NAMALWA (cell line): ENCODE data around the gene TMEM217.

Source experiments
- DNase-seq: peaks from one replicate; pipeline ENCODE4 v3.0.0-alpha.2; 2015; ENCODE audit warnings: low spot score

The TMEM217 gene

DNA sequence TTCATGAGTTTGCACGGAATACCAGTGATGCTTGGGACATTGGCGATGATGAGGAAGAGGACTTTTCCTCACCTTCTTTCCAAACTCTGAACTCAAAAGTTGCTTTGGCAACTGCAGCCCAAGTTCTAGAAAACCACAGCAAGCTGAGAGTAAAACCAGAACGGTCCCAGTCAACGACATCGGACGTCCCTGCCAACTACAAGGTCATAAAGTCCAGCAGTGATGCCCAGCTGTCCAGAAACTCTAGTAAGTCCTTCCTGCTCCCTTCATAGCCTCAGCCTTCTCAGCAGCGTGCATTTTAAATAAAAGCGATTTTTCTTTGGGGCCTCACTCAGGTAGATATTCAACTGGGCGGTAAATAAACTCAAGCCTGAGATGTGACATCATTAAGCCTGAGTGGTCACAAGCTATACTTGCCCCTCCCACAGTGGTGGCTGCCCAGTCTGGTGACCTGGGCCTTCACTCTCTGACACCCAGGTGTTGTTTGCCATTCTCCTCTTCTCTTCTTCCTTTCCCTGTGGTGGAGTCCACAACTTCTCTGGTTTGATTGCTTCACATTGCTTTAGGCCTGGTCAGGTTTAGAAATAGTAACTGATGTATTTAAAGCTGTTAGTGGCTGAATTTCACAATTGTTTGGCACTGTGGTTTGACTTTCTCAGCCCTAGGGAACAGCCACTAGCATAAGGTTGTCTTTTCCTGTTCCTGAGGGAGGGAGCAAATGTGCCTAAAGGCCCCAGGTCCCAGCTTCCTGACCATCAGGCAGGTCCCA, 21.6 kb upstream of the TMEM217 start:
- no peak for DNase-seq

- DNase-seq: peak; percentile 48
Measured at GRCh38 chr6:37277001-37277409, 19.1 kb upstream of the TMEM217 start.

- no peak for DNase-seq
Measured at GRCh38 chr6:37275350-37275749, 17.4 kb upstream of the TMEM217 start.

- DNase-seq: no peak
Measured at GRCh38 chr6:37273690-37274089, 15.7 kb upstream of the TMEM217 start.

DNA sequence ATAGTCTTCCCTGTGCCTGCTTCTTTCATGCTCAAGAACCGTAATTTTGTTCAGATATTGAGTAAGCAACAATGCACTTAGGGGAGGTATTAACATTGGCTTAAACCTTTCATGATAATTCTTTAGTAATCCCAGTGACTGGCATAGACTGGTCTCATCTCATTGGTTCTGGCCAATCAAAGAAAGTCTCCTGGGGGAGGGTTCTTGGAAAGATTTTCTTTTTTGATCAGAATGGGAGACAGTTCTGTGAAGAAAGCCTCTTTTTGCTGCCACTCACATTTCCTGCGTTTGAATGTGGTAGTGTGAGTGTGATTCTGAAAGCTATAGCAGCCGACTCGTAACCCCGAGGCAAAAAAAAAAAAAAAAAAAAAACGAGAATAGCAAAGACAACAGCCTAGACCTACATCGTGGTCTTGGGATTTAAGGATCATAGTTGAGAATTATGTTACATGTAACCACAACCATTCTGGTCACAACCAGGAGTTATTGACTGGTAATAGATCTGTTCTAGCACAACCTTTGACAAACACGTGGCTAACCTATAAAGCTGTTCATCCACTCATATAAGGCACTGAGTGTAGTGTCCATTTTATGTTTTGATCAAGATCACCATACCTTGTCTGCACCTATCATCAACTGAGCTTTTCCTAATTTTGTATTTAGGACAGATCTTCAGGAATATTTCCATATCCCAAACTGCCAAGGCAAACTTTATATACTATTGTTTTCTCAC, 15.1 kb upstream of the TMEM217 start:
- DNase-seq: no peak

GRCh38 chr6:37269105-37269504, 11.2 kb upstream of the TMEM217 start:
- no peak for DNase-seq

DNA sequence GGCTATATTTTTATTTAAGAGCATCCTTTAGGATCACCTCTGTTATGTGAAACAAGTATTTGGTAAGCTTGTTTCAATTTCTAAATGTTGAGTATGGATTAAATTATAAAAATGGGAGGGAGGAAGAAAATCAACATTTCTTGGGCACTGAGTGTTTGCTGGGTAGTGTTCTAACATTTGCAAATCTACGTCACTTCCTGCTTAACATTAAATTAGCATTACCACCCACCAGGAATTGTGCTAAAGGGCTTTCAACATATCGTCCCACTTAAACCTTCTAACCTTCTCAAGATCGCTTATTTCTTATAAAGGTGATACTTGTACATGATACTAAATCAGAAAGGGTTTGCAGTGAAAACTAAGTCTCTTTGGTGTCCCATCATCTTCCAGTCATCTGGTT, 7.9 kb upstream of the TMEM217 start:
- no peak for DNase-seq

- no peak for DNase-seq
Measured at GRCh38 chr6:37265001-37265400, 7.1 kb upstream of the TMEM217 start.

DNA sequence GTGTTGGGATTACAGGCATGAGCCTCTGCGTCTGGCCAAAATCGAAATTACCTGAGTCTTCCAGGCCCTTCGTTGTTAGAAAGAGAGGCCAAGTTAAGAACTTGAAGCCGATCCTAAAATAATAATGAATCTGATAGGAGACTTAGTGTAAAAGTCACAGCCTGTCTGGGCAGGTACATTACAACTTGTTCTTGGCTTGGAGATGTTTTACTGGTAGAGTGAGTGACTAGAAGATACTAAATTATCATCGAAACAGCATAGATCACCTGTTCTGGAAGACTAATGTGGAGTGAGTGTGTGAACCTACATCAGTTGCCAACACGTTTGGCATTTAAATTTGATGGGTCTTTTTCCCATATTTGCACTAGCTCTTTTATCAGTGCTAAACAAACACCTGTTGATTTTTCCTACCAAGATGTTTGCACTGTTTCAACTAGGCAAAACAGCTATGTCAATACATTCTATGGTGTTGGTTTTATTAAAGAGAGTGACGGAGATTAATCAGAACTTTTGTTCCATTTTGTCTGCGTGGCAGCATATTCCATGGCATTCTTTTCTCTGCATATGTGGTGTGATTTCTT, 4.6 kb upstream of the TMEM217 start:
- DNase-seq: no peak

GRCh38 chr6:37261198-37261597, 3.3 kb upstream of the TMEM217 start:
- no peak for DNase-seq

DNA sequence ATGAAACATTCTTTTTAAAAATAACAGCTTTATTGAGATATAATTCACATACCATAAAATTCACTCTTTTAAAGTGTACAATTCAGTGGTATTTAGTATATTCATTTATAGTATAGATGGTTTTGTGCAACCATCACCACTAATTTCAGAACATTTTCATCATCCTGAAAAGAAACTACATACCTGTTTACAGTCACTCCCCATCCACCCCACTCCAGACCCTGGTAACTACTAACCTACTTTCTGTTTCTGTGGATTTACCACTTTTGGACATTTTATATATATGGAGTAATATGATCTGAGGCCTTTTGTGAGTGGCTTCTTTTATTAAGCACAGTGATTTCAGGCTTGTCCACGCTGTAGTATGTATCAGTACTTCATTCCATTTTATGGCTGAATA, 2.5 kb upstream of the TMEM217 start:
- no peak for DNase-seq

GRCh38 chr6:37260040-37260439, 2.1 kb upstream of the TMEM217 start:
- peak; percentile 9 for DNase-seq

GRCh38 chr6:37259191-37259590, 1.2 kb upstream of the TMEM217 start:
- peak; percentile 29 for DNase-seq

- peak; percentile 21 for DNase-seq
Measured at GRCh38 chr6:37258405-37259105, 611 bp upstream of the TMEM217 start.

DNA sequence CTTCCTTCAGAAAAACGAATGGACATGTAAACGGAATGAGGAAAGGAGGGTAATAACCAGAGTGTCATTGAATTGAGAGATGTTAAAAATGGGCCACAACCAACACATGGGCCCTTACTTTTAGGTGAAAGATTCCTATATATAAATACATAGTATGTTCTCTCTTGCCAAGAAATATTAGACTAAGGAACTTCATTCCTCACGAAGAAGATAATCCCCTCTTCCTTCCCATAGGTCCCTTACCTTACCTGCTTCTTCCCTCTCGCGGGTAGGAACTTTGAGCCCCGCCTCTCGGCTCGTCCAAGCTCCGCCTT, 667 bp downstream of the TMEM217 start:
- no peak for DNase-seq

DNA sequence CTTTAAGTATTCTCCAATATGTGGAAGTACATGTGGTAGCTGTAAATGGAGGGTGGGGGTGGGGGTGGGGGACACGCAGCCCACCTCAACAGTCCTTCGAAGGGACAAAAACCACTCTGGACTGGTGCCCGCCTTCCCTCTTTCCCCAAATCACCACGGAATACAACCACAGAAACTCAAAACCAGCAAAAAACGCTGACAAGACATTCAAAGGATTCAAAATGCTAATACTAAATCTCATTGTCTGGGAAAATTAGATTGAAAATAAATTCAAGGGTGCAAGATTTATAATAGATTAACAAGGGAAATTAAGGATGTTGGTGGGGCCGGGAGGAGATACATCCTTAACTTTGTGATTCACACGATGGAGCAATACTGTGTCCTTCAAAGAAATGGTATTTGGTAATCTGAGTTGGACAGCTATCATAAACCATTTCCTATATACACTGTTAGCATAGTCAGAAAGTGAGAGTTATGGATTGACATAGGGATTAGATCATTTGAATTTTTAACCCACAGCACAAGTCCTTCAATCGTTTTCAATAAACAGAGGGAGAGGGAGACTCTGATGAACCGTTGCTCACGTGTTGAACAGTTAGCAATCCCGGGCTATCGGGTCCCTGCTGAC, 1.1 kb downstream of the TMEM217 start:
- DNase-seq: no peak

DNA sequence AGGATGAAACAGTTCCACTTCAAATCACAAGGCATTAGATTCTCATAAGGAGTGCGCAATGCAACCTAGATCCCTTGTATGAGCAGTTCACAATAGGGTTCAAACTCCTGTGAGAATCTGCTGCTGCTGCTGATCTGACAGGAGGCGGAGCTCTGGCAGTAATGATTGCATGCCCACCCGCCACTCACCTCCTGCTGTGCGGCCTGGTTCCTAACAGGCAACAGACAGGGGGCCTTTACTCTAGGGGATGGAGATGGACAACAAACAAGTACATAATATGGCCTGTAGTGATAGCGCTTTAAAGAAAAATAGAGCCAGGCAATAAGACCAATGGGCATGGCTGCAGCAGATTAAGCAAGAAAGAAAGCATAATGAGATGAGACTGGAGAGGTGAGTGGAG, 3.1 kb downstream of the TMEM217 start:
- DNase-seq: no peak

- no peak for DNase-seq
Measured at GRCh38 chr6:37253486-37254007, 4.4 kb downstream of the TMEM217 start.

DNA sequence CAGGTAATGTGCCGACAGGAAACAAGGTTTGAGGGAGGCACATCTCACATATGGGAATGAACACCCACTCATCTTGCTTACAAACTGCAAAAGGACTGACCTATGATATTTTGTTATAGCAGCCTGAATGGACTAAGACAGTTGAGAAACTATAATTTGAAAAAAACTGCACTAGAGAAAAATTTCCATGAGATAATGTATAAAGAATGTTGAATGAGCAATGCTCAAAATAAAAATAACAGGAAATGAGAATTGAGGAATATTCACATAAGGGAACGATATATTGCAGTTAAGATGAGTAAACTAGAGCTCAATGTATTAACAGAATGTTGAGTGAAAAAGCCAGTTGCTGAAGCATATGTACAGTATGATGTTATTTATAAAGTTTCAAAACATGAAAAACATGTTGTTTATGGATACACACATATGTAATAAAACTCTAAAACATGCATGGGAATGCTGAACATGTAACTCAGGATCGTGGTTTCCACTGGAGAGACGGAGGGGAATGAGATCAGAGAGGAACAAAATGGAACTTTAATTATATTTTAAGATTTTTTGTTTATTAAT, 6.6 kb downstream of the TMEM217 start:
- no peak for DNase-seq

- no peak for DNase-seq
Measured at GRCh38 chr6:37244430-37245310, 13.3 kb downstream of the TMEM217 start.
